NT2/D1 (cell line): ENCODE measurements around the gene C11orf97.
"Not testable (repeated sequence)": the region's sequence is repeated elsewhere in the genome, so short reads cannot be mapped to it uniquely, and the experiment has no call there.

Experiments used
- DNase-seq: peaks from one replicate; pipeline ENCODE4 v3.0.0-alpha.2; 2011; ENCODE audit warnings: low read depth, low spot score
- H3K27me3 ChIP-seq: 2 replicates; pipeline ENCODE4 v1.6.0; 2011; ENCODE audit warnings: mild to moderate bottlenecking; ENCODE audit not compliant: insufficient read length, insufficient read depth
- H3K36me3 ChIP-seq: 2 replicates; pipeline ENCODE4 v1.6.1; 2011; ENCODE audit warnings: mild to moderate bottlenecking, low read length, mixed read lengths; ENCODE audit not compliant: insufficient read depth, insufficient read length
- H3K4me1 ChIP-seq: 2 replicates; pipeline ENCODE4 v1.5.1; 2011; ENCODE audit not compliant: insufficient read depth, insufficient read length
- H3K4me3 ChIP-seq: 2 replicates; pipeline ENCODE4 v1.5.1; 2011; ENCODE audit warnings: low read depth; ENCODE audit not compliant: insufficient read length
- H3K9ac ChIP-seq: 2 replicates; pipeline ENCODE4 v1.6.0; 2011; ENCODE audit warnings: low read depth; ENCODE audit not compliant: insufficient read length
- H3K9me3 ChIP-seq: 2 replicates; pipeline ENCODE4 v1.5.1; 2011; ENCODE audit warnings: mild to moderate bottlenecking, low read length; ENCODE audit not compliant: insufficient read depth
- SUZ12 ChIP-seq: IDR thresholded peaks from 2 replicates; pipeline ENCODE4 v1.6.1; 2011; ENCODE audit not compliant: insufficient read length, insufficient read depth; ENCODE audit errors: extremely low read depth
- YY1 ChIP-seq: IDR thresholded peaks from 2 replicates; pipeline ENCODE4 v1.6.1; 2011; ENCODE audit not compliant: insufficient read length, insufficient read depth
- ZNF274 ChIP-seq: IDR thresholded peaks from 2 replicates; pipeline ENCODE4 v1.6.1; 2011; ENCODE audit warnings: mild to moderate bottlenecking, low read depth, low read length

C11orf97 gene

GRCh38 chr11:94560834-94561233 is 48.6 kb downstream of the C11orf97 start:
- Histone ChIP-seq H3K9me3 (no peaks in the 10 kb centered on the region), H3K4me1 (no peaks in the 10 kb centered on the region), H3K27me3 (no peaks in the 10 kb centered on the region), H3K36me3 (no peaks in the 10 kb centered on the region), H3K9ac (no peak overlapping the region), H3K4me3 (no peak overlapping the region)
- DNase-seq, result no peak
- TF ChIP-seq SUZ12 (no peak), ZNF274 (no peak), YY1 (no peak)

GRCh38 chr11:94563176-94563847 is 51.1 kb downstream of the C11orf97 start:
- DNase-seq, result no peak
- H3K27me3 ChIP-seq, result no peaks in the 10 kb centered on the region
- H3K4me1 ChIP-seq, result no peaks in the 10 kb centered on the region
- no peak overlapping the region for H3K4me3 ChIP-seq
- no peak overlapping the region for H3K9ac ChIP-seq
- no peaks in the 10 kb centered on the region for H3K36me3 ChIP-seq
- no peaks in the 10 kb centered on the region for H3K9me3 ChIP-seq
- no peak for TF ChIP-seq YY1
- TF ChIP-seq SUZ12, result no peak
- no peak for TF ChIP-seq ZNF274

GRCh38 chr11:94563848-94564467 is 51.7 kb downstream of the C11orf97 start:
- H3K36me3 ChIP-seq, result no peaks in the 10 kb centered on the region
- H3K9me3 ChIP-seq, result no peaks in the 10 kb centered on the region
- H3K9ac ChIP-seq, result no peak overlapping the region
- no peaks in the 10 kb centered on the region for H3K27me3 ChIP-seq
- no peak for TF ChIP-seq SUZ12
- TF ChIP-seq ZNF274, result no peak
- no peak for TF ChIP-seq YY1
- no peak overlapping the region for H3K4me3 ChIP-seq
- no peak for DNase-seq
- H3K4me1 ChIP-seq, result no peaks in the 10 kb centered on the region

GRCh38 chr11:94567181-94567670 is 55.0 kb downstream of the C11orf97 start, which contains the start of gene PIWIL4:
TSS of gene PIWIL4 (plus strand) at chr11:94567368. CDS start at chr11:94567519, 151 bp downstream.
- H3K9ac ChIP-seq, result no peak within 1 kb of the TSS
- H3K27me3 ChIP-seq, result no peaks in the 10 kb centered on the region
- H3K4me3 ChIP-seq, result no peak within 1 kb of the TSS
- DNase-seq, result no peak
- H3K36me3 ChIP-seq, result no peaks in the 10 kb centered on the region
- TF ChIP-seq SUZ12, result no peak
- no peak for TF ChIP-seq YY1
- TF ChIP-seq ZNF274, result no peak
- no peaks in the 10 kb centered on the region for H3K4me1 ChIP-seq
- no peaks in the 10 kb centered on the region for H3K9me3 ChIP-seq

- TF ChIP-seq YY1, result no peak
- no peak for TF ChIP-seq SUZ12
- TF ChIP-seq ZNF274, result no peak
- H3K4me1 ChIP-seq, result no peaks in the 10 kb centered on the region
Observed at GRCh38 chr11:94568200-94568599, 55.9 kb downstream of the C11orf97 start.

GRCh38 chr11:94568717-94569116 is 56.5 kb downstream of the C11orf97 start:
- no peaks in the 10 kb centered on the region for H3K27me3 ChIP-seq
- no peak overlapping the region for H3K4me3 ChIP-seq
- TF ChIP-seq SUZ12 (no peak), YY1 (no peak), ZNF274 (no peak)

More at GRCh38 chr11:94568200-94568599, 55.9 kb downstream of the C11orf97 start:
- H3K4me3 ChIP-seq, result no peak overlapping the region
- H3K27me3 ChIP-seq, result no peaks in the 10 kb centered on the region
- DNase-seq, result no peak
- H3K9me3 ChIP-seq, result no peaks in the 10 kb centered on the region
- H3K36me3 ChIP-seq, result no peaks in the 10 kb centered on the region
- no peak overlapping the region for H3K9ac ChIP-seq

GRCh38 chr11:94572975-94573374 is 60.7 kb downstream of the C11orf97 start:
- not testable (repeated sequence) for H3K4me3 ChIP-seq, H3K9ac ChIP-seq, H3K4me1 ChIP-seq, H3K9me3 ChIP-seq, DNase-seq, H3K36me3 ChIP-seq, H3K27me3 ChIP-seq

More at GRCh38 chr11:94568717-94569116, 56.5 kb downstream of the C11orf97 start:
- H3K9ac ChIP-seq, result no peak overlapping the region
- no peaks in the 10 kb centered on the region for H3K9me3 ChIP-seq
- H3K4me1 ChIP-seq, result no peaks in the 10 kb centered on the region
- no peaks in the 10 kb centered on the region for H3K36me3 ChIP-seq
- DNase-seq, result no peak
